Measurements from ENCODE around the gene RGS12. TPM values are rescaled to one million over a fixed set of nuclear protein-coding genes. Genes with fewer than 3 reads are reported as not detected.

Gene RGS12
- polyA plus RNA-seq, 1 of the 3 experiments (the other 2 are of a cell fraction) = 18.4 TPM

DNA sequence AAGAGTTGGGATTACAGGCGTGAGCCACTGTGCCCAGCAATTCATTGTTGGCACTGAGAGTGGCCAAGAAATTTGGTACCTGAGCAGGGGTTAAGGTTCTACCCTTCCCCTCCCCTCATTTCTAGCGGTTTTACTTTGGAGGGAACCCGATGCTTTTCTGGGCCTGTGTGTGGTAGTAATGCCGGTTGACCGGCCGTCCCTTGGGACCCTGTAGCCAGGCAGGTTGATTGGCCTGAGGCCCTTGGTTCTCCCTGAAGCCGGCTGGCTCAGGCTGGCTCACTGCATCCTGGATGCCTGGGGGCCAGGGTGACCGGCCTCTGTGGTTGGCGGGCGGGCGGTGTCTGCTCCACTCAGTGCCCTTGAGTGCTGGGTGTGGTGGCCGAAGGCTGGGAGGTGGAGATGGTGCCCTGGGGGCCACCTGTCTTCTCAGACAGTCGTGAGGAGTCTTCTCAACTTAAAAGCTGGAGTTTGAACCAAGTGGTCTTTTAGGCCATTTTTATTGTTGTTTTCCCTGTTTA, 45.6 kb downstream of the RGS12 start:
- TF ChIP-seq, protein P1, sequence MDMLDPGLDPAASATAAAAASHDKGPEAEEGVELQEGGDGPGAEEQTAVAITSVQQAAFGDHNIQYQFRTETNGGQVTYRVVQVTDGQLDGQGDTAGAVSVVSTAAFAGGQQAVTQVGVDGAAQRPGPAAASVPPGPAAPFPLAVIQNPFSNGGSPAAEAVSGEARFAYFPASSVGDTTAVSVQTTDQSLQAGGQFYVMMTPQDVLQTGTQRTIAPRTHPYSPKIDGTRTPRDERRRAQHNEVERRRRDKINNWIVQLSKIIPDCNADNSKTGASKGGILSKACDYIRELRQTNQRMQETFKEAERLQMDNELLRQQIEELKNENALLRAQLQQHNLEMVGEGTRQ (IDR thresholded peaks at IDR 0.05; ENCODE audit: borderline replicate concordance, low read depth, low read length) = no peak
- TF ChIP-seq, protein P2, sequence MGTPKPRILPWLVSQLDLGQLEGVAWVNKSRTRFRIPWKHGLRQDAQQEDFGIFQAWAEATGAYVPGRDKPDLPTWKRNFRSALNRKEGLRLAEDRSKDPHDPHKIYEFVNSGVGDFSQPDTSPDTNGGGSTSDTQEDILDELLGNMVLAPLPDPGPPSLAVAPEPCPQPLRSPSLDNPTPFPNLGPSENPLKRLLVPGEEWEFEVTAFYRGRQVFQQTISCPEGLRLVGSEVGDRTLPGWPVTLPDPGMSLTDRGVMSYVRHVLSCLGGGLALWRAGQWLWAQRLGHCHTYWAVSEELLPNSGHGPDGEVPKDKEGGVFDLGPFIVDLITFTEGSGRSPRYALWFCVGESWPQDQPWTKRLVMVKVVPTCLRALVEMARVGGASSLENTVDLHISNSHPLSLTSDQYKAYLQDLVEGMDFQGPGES (IDR thresholded peaks at IDR 0.05; ENCODE audit: low read depth, low read length) = no peak
- TF ChIP-seq TAF1 (IDR thresholded peaks at IDR 0.05; ENCODE audit: borderline replicate concordance, low read depth, low read length) (no peak), RAD21 (IDR thresholded peaks at IDR 0.05; ENCODE audit: low read length) (no peak), MEF2A (IDR thresholded peaks at IDR 0.05; ENCODE audit: borderline replicate concordance, low read depth) (no peak), GABPA (IDR thresholded peaks at IDR 0.05; ENCODE audit: low read depth) (no peak), SIN3A (IDR thresholded peaks at IDR 0.05; ENCODE audit: borderline replicate concordance, low read depth, low read length) (no peak), EZH2phosphoT487 (IDR thresholded peaks at IDR 0.05; ENCODE audit: borderline replicate concordance, low read depth) (no peak), TCF12 (IDR thresholded peaks at IDR 0.05) (no peak)
- TF ChIP-seq, protein P3, sequence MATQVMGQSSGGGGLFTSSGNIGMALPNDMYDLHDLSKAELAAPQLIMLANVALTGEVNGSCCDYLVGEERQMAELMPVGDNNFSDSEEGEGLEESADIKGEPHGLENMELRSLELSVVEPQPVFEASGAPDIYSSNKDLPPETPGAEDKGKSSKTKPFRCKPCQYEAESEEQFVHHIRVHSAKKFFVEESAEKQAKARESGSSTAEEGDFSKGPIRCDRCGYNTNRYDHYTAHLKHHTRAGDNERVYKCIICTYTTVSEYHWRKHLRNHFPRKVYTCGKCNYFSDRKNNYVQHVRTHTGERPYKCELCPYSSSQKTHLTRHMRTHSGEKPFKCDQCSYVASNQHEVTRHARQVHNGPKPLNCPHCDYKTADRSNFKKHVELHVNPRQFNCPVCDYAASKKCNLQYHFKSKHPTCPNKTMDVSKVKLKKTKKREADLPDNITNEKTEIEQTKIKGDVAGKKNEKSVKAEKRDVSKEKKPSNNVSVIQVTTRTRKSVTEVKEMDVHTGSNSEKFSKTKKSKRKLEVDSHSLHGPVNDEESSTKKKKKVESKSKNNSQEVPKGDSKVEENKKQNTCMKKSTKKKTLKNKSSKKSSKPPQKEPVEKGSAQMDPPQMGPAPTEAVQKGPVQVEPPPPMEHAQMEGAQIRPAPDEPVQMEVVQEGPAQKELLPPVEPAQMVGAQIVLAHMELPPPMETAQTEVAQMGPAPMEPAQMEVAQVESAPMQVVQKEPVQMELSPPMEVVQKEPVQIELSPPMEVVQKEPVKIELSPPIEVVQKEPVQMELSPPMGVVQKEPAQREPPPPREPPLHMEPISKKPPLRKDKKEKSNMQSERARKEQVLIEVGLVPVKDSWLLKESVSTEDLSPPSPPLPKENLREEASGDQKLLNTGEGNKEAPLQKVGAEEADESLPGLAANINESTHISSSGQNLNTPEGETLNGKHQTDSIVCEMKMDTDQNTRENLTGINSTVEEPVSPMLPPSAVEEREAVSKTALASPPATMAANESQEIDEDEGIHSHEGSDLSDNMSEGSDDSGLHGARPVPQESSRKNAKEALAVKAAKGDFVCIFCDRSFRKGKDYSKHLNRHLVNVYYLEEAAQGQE (IDR thresholded peaks at IDR 0.05; ENCODE audit: low read depth, low read length) = no peak
- no peak overlapping the region for H2AFZ ChIP-seq (ENCODE audit: low read depth)
- H3K27me3 ChIP-seq (ENCODE audit: insufficient read depth) = no peaks in the 10 kb centered on the region
- ChIA-PET POLR2A (no interaction called here), CTCF (interaction anchor here (1.2 to 1.5 kb wide), 2 partner anchors 8 to 10 kb away, joined by 3 to 4 read pairs; no protein-coding TSS in a partner anchor)
- H3K9ac ChIP-seq = no peak overlapping the region
- H3F3A ChIP-seq (replicated peaks; ENCODE audit: insufficient read depth) = no peaks in the 10 kb centered on the region
- H3K4me2 ChIP-seq = no peak overlapping the region
- H3K9me2 ChIP-seq = no peaks in the 10 kb centered on the region
- no peak overlapping the region for H3K27ac ChIP-seq (ENCODE audit: low read depth in 2 of 2, low read length in 1 of 2)
- no peaks in the 10 kb centered on the region; a peak in 2 of 4 replicates for H3K4me1 ChIP-seq (ENCODE audit: control insufficient read depth in 1 of 2, insufficient read depth in 2 of 2, low read depth in 1 of 2, low read length in 1 of 2)
- H3K36me3 ChIP-seq (replicated peaks in 1 of 2; ENCODE audit: control insufficient read depth in 1 of 2, insufficient read depth in 2 of 2, low read length in 1 of 2) = no peaks in the 10 kb centered on the region
- WGBS (ENCODE audit: low lambda C conversion rate) = 78% methylated on average over 1 of the region's 13 CpGs
- H3K79me2 ChIP-seq (ENCODE audit: insufficient read depth) = peaks cover 71% of the 10 kb centered on the region
- no peak for DNase-seq
- no peaks in the 10 kb centered on the region for H3K9me3 ChIP-seq
- peaks cover 32% of the 10 kb centered on the region; the same call in 1 of the 2 replicates for H4K20me1 ChIP-seq (ENCODE audit: insufficient read depth)
- no peak overlapping the region for H3K4me3 ChIP-seq (ENCODE audit: low read depth in 2 of 2, low read length in 1 of 2)

All from SK-N-SH (cell line).